Skeletal muscle cell (primary cell): Measurements from ENCODE around the gene SEPTIN5.
A peak's percentile ranks its signal among the peaks of the same experiment; 100 is the strongest.

Source experiments
- DNase-seq: peaks from one replicate; pipeline ENCODE4 v3.0.0-alpha.2; 2010; ENCODE audit warnings: low read depth
- H3K4me3 ChIP-seq: 2 replicates; pipeline ENCODE4 v1.5.1; 2011; ENCODE audit warnings: low read depth, mild to moderate bottlenecking, control low read depth, low read length, moderate library complexity

Gene SEPTIN5

DNA sequence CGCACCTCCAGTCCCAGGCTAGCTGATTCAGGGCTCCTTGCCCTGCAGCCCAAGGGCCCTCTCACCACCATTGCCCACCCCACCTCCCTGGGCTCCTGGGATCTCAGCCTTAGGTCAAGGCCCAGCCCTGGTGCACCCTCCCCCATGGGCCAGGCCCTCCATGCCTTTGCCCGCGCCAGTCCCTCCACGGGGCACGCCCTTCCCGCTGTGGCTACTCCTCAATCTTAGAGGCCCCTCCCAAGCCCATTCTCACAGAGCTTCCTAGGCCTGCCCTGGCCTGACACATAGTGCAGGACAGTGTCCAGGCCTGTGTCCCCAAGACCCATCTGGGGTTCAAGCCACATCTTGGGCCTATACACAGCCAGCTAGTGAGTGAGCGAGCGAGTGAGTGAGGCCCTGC lies 15.9 kb downstream of the SEPTIN5 start:
- no peak overlapping the region for H3K4me3 ChIP-seq
- no peak for DNase-seq

DNA sequence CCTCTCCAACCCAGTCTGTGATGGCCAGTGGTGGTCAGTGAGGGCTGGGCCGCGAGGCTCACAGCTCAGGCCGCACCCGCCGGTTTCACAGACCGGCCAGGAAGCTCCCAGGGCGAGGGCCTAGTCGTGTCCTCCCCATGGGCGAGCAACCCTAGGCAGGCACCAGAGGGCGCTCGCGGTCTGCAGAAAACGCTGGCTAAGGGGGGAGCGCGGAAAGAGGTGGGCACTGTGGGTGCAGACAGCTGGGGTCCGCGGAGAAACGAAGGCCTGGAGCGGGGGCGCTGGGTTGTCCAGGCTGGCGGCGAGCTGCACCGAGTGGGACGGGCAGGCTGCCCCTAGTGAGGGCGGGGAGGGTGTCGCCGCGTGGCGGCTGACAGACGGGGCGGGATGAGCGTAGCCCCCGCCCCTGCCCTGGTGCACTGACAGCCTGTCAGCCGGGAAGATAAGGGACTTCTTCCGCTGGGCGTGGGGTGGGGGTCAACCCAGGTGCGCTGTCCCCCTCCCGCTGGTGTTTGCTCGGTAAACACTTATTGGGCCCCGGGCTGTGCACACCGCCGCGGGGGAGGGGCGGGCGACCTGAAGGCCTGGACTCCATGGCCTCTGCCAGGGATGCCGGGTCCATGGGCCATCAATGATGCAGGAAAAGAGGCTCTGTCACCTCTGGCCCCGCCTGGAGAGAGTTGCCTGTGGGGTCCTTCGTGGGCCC lies 16.5 kb downstream of the SEPTIN5 start:
- peak overlapping the region; percentile 47 for H3K4me3 ChIP-seq

DNA sequence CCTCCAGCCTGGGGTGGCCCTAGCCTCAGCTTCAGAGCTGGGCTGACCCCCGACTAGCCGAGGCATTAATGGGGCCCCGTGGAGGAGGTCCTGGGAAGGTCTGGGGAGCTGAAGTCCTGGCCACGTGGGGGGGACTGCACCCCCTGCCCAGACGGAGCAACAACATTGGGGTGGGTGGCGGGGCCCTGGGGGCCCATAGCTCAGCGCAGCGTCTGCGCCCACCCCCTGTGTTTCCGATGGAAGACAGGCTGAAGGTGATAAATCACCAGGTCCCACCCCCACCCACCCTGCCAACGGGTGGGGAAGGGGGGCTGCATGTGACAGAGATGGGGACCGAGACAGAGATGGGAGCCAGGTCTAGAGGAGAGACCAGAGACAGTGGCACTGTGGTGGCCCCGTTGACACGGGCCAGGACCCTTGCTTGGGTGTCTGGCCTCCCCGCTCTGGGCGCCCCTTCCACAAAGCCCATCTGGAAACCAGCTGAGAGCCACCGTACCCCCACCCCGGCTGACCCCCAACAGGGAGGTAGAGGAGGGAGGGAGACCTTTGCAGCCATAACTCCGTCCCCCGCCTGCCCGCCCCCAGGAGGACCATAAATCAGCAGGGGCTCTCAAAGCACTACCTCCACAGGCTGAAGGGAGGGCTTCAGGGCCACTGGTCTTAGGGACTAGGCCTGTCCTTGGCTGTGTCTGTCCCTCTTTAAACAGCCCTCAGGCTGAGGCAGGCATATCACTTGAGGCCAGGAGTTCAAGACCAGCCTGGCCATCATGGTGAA lies 17.2 kb downstream of the SEPTIN5 start:
- DNase-seq = no peak
- no peak overlapping the region for H3K4me3 ChIP-seq

More for the DNA sequence above, 16.5 kb downstream of the SEPTIN5 start:
- peak; percentile 15 for DNase-seq

DNA sequence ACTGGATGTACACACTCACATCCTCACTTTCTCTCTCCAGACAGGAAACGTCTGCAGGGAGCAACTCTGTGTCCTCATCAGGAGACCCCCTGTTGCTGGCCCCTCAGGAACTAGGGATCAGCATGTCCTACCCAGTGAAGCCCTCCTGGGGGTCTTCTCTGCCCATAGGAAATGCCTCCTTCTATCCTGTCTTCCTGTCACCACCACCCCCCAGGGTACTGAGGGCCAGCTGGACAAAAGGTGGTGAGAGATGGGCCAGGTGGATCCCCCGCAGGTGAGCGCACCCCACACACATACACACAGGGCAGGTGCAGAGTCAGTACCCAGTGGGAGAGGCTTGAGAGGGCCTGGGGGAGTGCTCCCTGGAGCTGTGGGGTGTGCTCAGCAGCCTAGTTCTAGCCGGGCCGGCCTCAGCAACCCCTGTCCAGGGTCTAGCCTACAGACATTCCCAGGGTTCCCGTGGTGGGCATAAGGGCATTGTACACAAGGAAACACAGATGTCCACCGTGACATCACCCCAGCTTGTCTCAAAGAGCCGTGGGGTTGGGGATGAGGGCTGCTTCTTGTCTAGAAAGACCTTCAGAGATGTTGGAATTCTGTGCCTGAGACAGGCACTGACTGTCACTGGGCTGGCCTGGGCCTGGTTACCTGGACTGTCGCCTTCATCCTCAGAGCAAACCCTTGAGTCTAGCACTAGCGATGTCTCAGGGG lies 18.3 kb downstream of the SEPTIN5 start:
- H3K4me3 ChIP-seq = no peak overlapping the region
- no peak for DNase-seq

DNA sequence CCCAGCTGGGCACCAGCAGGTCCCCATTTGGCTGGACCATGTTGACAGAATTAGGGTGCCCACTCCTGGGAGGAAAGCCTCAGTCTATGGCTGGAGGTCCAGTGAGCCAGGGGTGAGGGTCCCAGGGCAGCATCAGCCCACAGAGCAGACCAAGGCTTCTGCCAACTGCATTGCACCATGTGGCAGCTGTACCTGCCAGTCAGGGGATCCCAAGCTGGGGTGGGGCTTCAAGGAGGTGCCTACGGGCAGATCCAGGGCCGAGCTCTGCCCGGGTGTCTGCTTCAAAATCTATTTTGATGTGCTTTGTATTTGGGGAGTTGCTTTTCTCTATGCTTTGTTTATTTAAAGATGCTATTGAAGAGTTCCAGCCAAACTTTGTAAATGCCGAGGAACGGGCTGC lies 19.5 kb downstream of the SEPTIN5 start:
- no peak for DNase-seq
- H3K4me3 ChIP-seq = no peak overlapping the region

DNA sequence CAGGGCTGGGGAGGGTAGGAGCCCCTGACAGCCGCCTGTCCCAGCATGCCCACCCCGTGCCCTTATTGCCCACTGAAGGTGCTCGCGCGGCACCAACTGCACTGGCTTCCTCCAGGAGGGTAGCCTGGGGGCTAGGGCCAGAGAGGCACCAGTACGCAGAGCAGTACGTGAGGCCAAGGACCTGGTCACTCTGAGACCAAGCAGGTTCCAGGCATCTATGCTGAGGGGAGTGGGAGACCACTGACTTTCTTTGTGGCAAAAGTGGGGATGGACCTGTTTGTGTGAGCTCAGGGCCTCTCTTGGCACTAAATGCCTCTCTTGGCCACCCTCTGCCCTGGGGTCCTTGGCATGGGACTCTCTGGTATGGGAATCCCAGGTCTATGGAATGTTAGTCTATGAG lies 19.9 kb downstream of the SEPTIN5 start:
- no peak overlapping the region for H3K4me3 ChIP-seq
- DNase-seq = no peak

DNA sequence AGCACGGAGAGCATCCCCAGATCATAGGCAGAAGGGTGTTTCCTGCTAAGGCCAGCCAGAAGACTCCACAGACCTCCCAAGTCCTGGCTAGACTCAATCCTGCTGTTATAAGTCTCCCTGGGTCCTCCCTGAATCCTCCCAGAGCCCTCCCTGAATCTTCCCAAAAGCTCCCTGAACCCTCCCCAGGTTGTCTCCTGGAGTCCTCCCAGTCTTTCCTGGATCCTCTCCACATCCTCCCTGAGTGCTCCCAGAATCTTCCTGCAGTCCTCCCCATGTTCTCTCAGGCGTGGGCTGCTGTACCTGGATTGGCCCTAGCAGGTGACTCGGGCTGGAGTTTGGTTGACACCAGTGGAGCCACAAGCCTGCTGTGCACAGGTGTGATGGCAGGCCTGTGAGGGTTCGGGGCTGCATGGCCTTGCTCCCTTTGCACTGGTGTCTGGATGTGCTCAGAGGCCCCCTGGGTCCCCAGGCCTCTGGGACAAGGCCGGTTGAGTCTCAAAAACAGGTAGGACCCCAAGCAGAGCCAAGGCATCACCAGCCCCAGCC lies 20.6 kb downstream of the SEPTIN5 start:
- DNase-seq = no peak
- no peak overlapping the region for H3K4me3 ChIP-seq

DNA sequence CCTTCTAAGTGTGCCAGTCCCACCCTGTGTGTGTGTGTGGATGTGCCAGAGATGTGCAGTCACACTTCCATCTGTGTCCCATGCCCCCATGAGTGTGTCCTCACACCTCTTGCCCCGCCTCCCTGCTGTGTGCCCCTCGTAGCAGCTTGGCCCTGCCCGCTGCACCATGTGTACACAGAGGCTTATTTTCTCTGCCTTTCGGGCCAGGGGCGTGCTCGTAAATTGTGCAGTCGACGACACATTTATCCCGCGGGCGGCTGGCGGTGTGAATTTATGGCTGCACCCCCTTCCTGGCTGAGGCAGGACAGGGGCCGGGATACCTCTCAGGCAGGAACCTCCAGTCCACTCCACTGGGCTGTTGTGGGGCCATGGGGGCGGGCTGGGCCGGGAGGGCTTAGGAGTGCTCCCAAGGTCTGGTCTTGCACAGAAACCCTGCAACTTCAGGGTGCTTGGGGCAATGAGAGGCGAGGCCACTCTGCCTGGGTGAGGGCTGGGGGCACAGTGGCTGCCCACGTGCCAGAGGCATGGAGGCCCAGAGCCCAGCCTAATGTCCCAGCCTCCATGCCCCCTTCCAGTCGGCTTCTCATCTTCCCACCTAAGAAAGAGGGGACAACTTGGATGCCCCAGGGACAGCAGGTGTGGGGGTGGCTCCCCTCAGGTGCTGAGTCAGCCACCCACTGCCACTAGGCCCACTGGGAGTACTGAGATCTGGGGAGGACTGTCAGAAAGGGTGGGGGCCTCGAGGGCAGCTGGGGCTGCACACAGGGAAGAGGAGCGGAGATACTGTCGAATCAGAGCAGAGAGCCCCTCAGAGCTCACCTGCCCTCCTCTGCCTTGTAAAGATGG lies 21.6 kb downstream of the SEPTIN5 start:
- no peak for DNase-seq
- H3K4me3 ChIP-seq = no peak overlapping the region

DNA sequence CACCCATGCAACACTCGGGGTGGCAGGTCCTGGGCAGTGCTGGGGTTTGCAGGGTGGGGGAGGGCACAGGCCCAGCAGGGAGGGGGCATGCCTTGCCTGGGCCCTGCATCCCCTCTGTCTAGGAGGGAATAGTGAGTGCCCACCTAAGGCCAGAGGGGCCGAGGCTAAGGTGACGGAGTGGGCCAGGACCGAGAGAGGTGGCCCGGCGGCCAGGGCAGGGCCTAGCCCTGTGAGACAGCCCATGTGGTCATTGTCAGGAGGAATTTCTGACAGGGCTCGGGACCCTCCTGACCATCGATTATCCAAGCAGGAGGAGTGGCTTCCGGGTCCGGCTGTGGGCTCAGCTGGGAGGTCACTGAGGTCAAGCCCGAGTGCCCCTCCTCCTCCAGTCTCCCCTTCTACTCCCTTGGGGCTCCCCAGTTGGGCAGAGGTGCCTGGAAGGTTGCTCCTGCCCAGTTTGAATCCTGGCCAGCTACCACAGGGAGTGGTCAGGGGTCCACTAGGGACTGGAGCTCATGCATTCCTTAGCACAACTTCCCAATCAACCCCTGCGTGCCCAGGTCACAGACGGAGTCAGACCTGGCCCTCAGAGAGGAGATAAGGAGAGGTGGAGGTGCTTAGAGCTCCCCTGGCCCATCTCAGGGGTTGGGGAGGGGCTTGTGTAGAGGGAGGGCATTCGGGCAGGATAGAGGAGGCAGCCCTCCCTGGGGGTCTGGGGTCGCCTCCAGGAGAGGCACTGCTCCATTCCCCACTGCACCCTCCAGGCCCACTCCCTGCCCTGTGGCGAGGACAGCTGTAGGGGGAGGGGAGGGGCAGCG lies 23.8 kb downstream of the SEPTIN5 start:
- DNase-seq = no peak
- no peak overlapping the region for H3K4me3 ChIP-seq

DNA sequence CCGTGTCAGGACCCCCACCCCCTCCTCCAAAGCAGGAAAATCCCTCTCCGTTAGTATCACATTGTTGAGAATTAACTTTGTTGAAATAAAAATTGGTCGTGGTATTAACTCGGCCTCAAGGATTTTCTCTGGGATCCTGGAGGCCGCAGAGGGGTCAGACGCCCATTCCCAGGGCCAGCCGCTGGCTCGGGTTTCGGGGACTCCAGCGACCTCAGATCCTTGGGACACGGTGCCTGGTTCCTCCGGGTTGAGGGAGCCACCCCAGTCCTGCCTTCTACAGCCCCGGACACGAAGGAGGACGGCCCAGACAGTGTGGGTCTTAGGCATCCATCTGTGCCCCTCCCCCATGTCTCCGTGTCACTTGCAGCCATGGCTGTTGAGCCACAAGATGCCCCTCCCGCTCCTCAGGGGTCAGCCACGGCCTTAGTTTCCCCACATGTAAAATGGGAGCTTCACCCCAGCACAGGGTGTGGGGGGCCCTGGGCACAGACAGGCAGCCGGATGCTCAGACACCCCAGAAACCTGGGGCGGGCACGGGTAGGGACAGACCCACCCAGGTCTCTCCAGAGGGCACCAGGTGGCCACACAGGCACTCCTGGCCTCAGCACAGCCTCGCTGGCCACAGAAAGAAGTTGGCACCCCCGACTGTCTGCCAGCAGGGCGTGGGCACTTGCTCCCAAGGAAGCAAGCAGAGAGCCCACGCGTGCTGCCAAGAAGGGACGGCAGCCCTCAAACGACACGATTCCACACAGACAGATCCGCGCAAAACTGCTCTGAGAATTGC lies 24.6 kb downstream of the SEPTIN5 start:
- H3K4me3 ChIP-seq = no peak overlapping the region
- DNase-seq = no peak

DNA sequence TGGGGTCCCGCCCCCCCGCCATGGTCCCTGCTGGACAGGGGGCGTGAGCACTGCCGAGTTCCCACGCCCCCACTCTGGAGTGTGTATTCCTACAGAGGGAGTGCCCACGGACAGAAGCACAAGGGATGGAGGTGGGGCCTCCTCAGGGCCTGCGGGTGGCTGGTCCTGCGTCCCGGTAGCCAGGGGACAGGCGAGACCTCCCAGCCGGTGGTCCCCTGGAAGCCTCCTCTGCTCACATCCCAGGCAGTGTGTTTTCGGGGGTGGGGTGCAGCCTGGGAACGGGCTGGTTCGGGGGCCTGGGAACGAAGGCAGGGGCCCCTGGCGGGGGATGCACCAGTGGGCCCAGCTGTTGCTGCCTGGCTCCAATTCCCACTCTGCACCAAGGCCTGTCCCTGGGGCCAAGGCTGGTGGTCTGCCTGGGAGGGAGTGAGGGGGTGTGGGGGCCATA lies 25.2 kb downstream of the SEPTIN5 start:
- no peak overlapping the region for H3K4me3 ChIP-seq
- DNase-seq = no peak

DNA sequence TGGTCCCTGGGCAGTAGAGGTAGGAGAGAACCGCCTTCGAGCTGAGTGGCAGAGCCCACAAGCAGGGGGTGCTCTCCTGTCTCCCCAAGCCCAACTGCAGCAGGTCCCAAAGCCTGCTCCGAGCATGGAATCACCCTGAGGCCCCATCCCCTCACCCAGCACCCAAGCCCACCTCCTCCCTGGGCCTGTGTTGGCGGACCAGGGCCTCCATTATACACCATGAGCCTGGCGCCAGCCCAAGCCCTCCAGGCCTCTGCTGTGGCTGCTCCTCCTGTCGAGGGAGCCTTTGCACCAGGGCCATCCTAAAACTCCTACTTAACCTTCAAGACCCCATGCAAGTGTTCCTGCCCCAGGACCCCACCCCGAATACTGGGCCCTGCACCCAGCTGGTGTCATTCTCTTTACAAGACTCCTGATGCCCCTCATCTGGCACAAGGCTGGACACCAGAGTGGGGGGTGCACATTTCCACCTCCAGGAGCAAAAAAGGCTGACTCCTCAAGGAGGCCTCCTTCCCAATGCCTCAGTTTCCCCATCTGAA lies 25.7 kb downstream of the SEPTIN5 start:
- DNase-seq = no peak

DNA sequence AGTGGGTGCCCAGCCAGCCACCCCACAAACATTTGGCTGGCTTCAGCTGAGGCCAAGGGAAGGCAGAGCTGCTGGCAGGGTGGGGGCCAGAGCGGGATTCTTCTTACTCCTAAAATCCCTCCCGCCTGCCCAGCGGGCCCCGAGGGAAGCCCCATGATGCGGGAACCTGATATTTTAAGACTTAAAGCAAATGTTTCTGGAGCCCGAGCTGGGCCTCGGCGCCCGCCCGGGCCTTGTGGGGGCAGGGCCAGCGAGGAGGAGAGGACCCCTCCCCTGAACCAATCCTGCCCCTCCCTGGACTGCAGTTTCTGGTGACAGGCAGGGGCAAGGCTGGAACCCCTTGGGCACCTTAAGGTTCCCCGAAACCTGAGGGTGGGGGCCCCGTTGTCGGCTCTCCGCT lies 26.3 kb downstream of the SEPTIN5 start:
- H3K4me3 ChIP-seq = no peak overlapping the region
- no peak for DNase-seq

More for the DNA sequence above, 25.7 kb downstream of the SEPTIN5 start:
- no peak overlapping the region for H3K4me3 ChIP-seq

DNA sequence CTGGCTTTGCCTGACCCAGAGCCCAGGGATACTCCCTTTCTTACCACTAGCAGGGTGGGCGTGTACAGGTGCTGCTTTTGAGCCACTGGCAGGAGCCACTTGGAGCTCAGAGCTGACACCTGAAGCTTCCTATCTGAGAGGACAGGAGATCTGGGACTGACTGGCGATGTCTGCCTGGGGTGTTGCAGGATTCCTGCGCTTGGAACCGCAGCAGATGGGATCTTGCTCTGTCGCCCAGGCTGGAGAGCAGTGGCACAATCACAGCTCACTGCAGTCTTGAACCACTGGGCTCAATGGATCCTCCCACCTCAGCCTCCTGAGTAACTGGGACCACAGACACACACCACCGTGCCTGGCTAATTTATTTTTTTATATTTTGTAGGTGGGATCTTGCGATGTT lies 26.8 kb downstream of the SEPTIN5 start:
- H3K4me3 ChIP-seq = no peak overlapping the region
- no peak for DNase-seq

DNA sequence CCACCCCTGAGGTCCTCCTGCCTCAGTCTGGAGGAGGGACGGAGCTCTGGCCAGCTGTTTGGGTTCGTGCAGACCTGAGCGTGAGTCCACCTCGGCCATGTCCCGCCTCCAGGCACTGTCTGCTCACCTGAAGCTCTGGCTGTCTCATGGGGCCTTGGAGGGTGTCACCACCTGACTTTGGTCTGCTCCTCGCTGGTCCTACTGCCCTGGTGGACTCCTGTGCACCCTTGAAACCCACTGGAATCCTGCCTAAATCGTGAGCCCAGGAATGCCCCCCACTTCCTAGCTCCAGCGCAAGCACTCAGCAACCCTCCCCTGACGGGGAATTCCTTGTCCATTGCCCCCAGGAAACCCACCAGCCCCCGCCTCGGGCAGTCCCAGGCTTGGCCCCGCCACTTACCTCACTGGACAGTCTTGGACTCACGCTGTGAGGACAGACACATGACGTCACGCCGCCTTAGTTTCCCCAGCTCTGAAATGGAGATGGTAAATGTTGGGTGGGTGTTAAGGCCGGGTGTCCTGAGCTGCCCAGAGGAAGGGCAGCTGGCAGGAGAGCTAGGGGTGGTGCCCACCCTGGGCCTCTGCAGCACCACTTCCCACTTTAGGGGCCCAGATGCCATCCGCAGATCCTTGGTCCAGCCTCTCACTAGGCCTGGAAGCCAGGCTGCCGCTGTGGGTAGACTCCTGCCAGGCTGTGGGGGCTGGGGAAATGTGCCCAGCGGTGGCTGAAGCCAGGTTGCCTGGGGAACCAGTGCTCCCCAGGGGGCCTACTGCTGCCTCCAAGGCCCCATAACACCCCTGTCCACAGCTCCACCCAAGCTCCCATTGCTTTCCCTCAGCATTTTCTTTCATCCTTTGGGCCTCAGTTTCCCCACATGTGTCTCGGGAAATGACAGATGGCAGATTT lies 28.1 kb downstream of the SEPTIN5 start:
- no peak overlapping the region for H3K4me3 ChIP-seq
- DNase-seq = no peak

DNA sequence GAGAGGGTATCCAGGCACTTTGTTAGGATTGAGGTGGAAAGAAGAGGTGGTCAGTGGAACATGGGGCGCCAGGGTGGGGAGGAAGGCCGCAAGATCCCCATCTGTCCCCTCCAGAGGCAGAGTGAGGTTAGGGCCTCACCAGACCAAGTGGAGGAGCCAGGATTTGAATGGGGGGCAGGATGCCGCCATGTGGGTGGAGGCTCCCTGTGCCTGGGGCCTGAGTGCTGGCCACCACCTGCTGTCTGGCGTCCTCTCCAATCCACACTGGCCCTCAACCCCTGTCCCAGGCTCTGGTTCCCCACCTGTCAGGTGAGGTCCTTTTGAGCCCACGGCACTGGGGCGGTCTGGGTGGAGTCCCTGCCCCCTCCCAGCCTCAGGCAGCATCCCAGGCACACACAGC lies 28.8 kb downstream of the SEPTIN5 start:
- H3K4me3 ChIP-seq = no peak overlapping the region
- no peak for DNase-seq
